Umbilical cord (tissue), 2 donors: ENCODE data around the gene PLEKHA5. TPM values are rescaled to one million over a fixed set of nuclear protein-coding genes. Genes with fewer than 3 reads are reported as not detected.
"Not testable (repeated sequence)": the region's sequence is repeated elsewhere in the genome, so short reads cannot be mapped to it uniquely, and the experiment has no call there.

Source experiments
- DNase-seq: peaks from one replicate; pipeline ENCODE4 v3.0.0-alpha.2; 2015; ENCODE audit warnings: low spot score
- total RNA-seq: library from RNA; depleted of rRNA; stranded (reverse); fragments of >200 nt; gene quantifications from one replicate; pipeline ENCODE4 v1.2.3, GENCODE V29; 2014; ENCODE audit warnings: low replicate concordance; ENCODE audit not compliant: insufficient read depth

Gene PLEKHA5
- total RNA-seq, 1 donor from 2014 or later: 48.2 TPM

GRCh38 chr12:19326102-19326501 is 196.6 kb downstream of the PLEKHA5 start:
- DNase-seq: no peak

GRCh38 chr12:19332196-19332595 is 202.7 kb downstream of the PLEKHA5 start:
- DNase-seq: peak; percentile 52

GRCh38 chr12:19338405-19338804 is 208.9 kb downstream of the PLEKHA5 start:
- no peak for DNase-seq

GRCh38 chr12:19350850-19351249 is 221.3 kb downstream of the PLEKHA5 start:
- not testable (repeated sequence) for DNase-seq

GRCh38 chr12:19351346-19351745 is 221.8 kb downstream of the PLEKHA5 start:
- no peak for DNase-seq

GRCh38 chr12:19369691-19370148 is 240.2 kb downstream of the PLEKHA5 start:
- peak; percentile 46 for DNase-seq

- no peak for DNase-seq
These were observed 244.1 kb downstream of the PLEKHA5 start for GRCh38 chr12:19373586-19373985.

GRCh38 chr12:19375888-19376287 is 246.4 kb downstream of the PLEKHA5 start:
- no peak for DNase-seq

- DNase-seq: no peak
These were observed 247.2 kb downstream of the PLEKHA5 start for GRCh38 chr12:19376691-19377090.

GRCh38 chr12:19382111-19382526 is 252.6 kb downstream of the PLEKHA5 start:
- peak; percentile 51 for DNase-seq

GRCh38 chr12:19382563-19382962 is 253.0 kb downstream of the PLEKHA5 start:
- DNase-seq: no peak

- DNase-seq: peak; percentile 91
These were observed 257.6 kb downstream of the PLEKHA5 start for GRCh38 chr12:19387161-19387560.

GRCh38 chr12:19388131-19388549 is 258.6 kb downstream of the PLEKHA5 start:
- DNase-seq: peak; percentile 26

- peak; percentile 29 for DNase-seq
These were observed 260.6 kb downstream of the PLEKHA5 start for GRCh38 chr12:19390051-19390598.

GRCh38 chr12:19392644-19393043 is 263.1 kb downstream of the PLEKHA5 start:
- not testable (repeated sequence) for DNase-seq

GRCh38 chr12:19394385-19394784 is 264.9 kb downstream of the PLEKHA5 start:
- DNase-seq: no peak

GRCh38 chr12:19397534-19397933 is 268.0 kb downstream of the PLEKHA5 start:
- DNase-seq: peak; percentile 65

- peak; percentile 44 for DNase-seq
These were observed 269.1 kb downstream of the PLEKHA5 start for GRCh38 chr12:19398376-19399363.

- DNase-seq: not testable (repeated sequence)
These were observed 271.2 kb downstream of the PLEKHA5 start for GRCh38 chr12:19400649-19401285.

GRCh38 chr12:19402211-19402610 is 272.7 kb downstream of the PLEKHA5 start:
- peak; percentile 36 for DNase-seq

GRCh38 chr12:19402743-19403431 is 273.4 kb downstream of the PLEKHA5 start:
- DNase-seq: no peak
